GM12872 (cell line): ENCODE data around the gene DZIP1.

ENCODE experiments used
- TF ChIP-seq, protein P1 (sequence below): IDR thresholded peaks from 3 replicates; pipeline ENCODE4 v1.5.1; 2011; ENCODE audit warnings: low read depth, mild to moderate bottlenecking, low read length, moderate library complexity; ENCODE audit not compliant: insufficient read depth

The DZIP1 gene

DNA sequence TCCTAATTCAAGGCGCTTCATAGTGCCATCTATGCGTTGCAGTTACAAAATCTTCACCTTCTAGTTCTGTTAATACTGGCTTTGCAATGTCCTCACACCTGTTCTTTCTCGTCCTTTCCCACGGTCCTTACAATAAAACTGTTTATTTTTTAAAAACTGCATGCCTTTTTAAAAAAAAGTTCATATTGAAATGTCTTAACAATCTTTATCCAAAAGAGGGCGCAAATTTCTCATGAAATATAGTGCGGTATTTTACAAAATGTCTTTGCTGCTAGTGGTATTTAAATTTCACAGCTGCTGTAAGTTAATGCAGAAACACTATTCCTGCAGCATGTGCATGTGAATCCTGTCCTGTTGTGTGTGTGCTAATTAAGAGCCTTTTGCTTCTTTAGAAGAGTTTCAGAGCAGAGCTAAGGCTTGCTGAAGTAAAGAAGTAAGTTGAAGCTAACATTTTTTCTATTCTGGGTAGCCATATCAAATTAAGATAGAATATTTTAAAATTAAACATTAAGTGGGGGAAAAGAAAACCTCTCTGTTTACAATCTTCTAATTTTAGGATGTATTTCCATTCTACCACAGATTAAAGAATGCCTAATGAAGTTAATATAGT is 107.8 kb downstream of the DZIP1 start:
- TF ChIP-seq, protein P1, sequence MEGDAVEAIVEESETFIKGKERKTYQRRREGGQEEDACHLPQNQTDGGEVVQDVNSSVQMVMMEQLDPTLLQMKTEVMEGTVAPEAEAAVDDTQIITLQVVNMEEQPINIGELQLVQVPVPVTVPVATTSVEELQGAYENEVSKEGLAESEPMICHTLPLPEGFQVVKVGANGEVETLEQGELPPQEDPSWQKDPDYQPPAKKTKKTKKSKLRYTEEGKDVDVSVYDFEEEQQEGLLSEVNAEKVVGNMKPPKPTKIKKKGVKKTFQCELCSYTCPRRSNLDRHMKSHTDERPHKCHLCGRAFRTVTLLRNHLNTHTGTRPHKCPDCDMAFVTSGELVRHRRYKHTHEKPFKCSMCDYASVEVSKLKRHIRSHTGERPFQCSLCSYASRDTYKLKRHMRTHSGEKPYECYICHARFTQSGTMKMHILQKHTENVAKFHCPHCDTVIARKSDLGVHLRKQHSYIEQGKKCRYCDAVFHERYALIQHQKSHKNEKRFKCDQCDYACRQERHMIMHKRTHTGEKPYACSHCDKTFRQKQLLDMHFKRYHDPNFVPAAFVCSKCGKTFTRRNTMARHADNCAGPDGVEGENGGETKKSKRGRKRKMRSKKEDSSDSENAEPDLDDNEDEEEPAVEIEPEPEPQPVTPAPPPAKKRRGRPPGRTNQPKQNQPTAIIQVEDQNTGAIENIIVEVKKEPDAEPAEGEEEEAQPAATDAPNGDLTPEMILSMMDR: peak; percentile 31; the same call in 2 of the 3 replicates

DNA sequence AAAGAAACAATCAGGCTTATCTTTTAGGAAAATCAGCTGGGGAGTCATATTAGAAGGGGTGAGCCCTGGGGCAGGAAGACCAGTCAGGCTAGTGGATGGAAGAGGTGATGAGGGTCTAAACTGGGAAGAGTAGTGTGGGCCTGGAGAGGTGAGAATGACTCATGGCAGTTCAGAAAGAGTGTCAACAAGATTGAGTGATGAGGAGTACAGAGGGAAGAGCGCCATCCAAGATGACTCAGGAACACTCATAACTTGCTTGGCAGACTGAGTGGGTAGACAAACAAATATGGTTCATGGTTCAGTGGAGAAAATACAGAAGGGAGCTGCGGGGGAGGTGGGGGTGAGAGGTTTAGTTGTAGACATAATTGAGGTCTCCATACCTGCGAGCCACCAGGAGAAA is 109.3 kb downstream of the DZIP1 start:
- TF ChIP-seq, protein P1: no peak

DNA sequence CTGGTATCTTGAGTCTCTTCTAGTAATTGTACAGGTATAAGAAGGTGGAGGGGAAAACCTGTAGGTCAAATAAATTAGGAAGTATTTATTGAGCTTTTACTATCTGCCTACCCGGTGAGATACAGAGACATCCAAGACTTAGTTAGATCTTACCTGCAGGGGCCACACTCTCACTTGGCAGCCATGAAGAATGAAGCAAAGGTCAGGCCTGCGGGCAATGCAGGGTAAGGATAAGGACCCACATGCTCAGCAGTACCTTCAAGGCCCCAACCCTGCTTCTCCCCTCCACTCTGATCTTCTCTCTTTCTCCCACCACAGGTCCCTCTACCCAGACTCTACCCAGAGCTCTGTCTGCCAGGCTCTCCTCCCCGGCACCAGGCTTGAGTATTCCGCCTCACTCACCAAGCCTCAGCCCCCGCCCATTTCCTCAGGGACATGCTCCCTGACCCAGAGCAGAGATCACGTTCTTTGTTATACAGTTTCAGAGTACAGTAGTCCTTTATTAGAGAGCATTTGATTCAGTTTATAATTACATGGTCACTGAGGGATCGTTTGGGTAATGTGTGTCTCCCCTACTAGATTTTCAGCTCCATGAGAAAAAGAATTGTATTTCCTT is 110.9 kb downstream of the DZIP1 start:
- TF ChIP-seq, protein P1: no peak

DNA sequence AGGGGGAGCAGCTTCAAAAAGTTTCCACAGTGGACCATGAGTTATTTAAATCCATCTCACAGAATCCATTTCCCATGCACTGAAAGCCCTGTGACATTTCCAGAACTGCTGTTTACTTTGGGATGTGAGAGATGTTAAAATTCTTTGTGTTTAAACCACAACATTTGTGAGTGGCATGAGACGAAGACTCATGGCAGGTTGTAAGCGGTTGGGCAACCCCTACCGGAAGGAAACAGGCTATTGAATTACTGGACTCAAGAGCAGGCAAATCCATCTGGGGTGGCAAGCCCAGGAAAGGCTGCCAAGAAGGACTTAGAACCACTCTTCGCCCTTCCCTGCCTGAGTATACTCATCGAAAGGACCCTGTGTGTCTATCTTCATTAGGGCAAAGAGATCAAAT is 114.3 kb downstream of the DZIP1 start:
- TF ChIP-seq, protein P1: no peak
